Subcutaneous abdominal adipose tissue (tissue), 5 donors: ENCODE measurements around the gene ISOC2.

Experiments
- H3K27ac ChIP-seq: one replicate; pipeline ENCODE4 v1.7.0; 2013; ENCODE audit warnings: low read depth, mild to moderate bottlenecking, inconsistent platforms, low read length, moderate library complexity
- H3K27me3 ChIP-seq, 5 donors: one replicate each; pipeline ENCODE4 v1.7.0; 2013; ENCODE audit warnings: low read length in 5 of 5, inconsistent platforms in 1 of 5; ENCODE audit not compliant: control insufficient read depth in 5 of 5, insufficient read depth in 4 of 5
- H3K36me3 ChIP-seq, 5 donors: one replicate each; pipeline ENCODE4 v1.7.0; 2013; ENCODE audit warnings: low read length in 5 of 5; ENCODE audit not compliant: control insufficient read depth in 5 of 5, insufficient read depth in 5 of 5
- H3K4me1 ChIP-seq, 5 donors: one replicate each; pipeline ENCODE4 v1.7.0; 2013; ENCODE audit warnings: low read length in 5 of 5, mild to moderate bottlenecking in 3 of 5, moderate library complexity in 1 of 5; ENCODE audit not compliant: control insufficient read depth in 5 of 5, insufficient read depth in 5 of 5
- H3K4me3 ChIP-seq, 5 donors: one replicate each; pipeline ENCODE4 v1.7.0; 2013; ENCODE audit warnings: low read length in 5 of 5, low read depth in 1 of 5
- H3K9ac ChIP-seq, 5 donors: one replicate each; pipeline ENCODE4 v1.7.0; 2013; ENCODE audit warnings: low read length in 5 of 5, mild to moderate bottlenecking in 4 of 5, moderate library complexity in 3 of 5
- H3K9me3 ChIP-seq, 5 donors: one replicate each; pipeline ENCODE4 v1.7.0; 2013; ENCODE audit warnings: low read length in 5 of 5; ENCODE audit not compliant: control insufficient read depth in 5 of 5
- donor health status: healthy.
- donor health status: healthy.
- donor health status: healthy.
- donor health status: healthy.
- donor health status: healthy.

The ISOC2 gene

DNA sequence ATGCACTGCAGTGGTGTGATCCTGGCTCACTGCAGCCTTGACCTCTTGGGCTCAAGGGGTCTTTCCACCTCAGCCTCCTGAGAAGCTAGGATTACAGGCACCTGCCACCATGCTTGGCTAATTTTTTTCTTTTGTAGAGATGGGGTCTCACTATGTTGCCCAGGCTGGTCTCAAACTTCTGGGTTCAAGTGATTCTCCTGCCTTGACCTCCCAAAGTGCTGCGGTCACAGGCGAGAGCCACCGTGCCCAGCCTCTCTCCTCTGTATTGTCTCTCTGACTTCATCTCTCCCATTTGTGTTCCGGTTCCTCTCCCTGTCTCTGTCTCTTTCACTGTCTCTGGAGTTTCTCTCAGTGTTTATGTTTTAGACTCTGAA, 4.8 kb upstream of the ISOC2 start:
- H3K27me3 ChIP-seq, result no peaks in the 10 kb centered on the region
- no peak overlapping the region for H3K27ac ChIP-seq
- no peak overlapping the region for H3K4me3 ChIP-seq

DNA sequence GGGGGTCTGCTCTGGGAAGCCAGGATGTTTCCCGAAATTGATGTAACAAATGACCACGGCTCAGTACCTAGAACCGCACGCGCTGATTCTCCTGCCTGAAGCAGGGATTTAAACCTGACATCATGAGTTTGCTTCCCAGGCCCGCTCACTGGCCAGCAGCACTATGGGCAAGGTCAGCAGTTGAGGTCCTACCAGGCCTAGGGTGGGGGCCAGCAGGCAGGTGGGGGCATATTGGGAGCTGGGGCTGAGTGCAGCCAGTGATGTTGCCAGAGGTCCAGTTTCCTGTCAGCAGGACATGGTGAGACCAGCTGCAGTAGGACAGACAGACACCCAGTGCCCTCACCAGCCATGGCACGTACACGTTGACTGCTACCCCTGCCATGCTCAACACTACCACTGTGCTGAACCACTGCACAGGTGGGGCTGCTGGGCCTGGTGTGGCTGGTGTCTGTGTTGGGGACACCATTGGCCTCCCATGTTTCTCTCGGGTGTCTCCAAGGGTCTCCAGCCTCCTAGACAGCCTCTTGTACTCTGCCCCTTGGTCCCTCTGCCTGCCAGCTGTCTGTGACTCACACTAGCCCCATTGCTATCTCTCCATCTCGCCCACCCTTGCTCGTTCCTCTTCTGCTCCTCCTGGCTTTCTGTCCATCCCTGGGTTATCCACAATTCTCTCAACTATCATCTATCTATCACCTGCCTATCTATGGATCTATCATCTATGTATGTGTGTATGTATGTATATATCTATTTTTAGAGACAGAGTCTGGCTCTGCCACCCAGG, 4.2 kb upstream of the ISOC2 start:
- Histone ChIP-seq H3K27ac (no peak overlapping the region), H3K9ac (no peak overlapping the region)

More for the DNA sequence above, 4.8 kb upstream of the ISOC2 start:
- Histone ChIP-seq H3K36me3 (no peaks in the 10 kb centered on the region), H3K9me3 (no peaks in the 10 kb centered on the region), H3K9ac (no peak overlapping the region), H3K4me1 (peaks cover 3 to 20% (median 18%) of the 10 kb centered on the region in 5 donors)

GRCh38 chr19:55464662-55465054, 3.2 kb upstream of the ISOC2 start, which contains the start of gene C19orf85:
TSS of gene C19orf85 (minus strand) at chr19:55464751. CDS start at chr19:55464554, 197 bp downstream.
- H3K4me3 ChIP-seq, result no peak within 1 kb of the TSS

More for the DNA sequence above, 4.2 kb upstream of the ISOC2 start:
- H3K9me3 ChIP-seq, result no peaks in the 10 kb centered on the region
- H3K4me3 ChIP-seq, result no peak overlapping the region
- no peaks in the 10 kb centered on the region for H3K36me3 ChIP-seq
- peaks cover 3 to 25% (median 24%) of the 10 kb centered on the region in 5 donors for H3K4me1 ChIP-seq
- no peaks in the 10 kb centered on the region for H3K27me3 ChIP-seq

GRCh38 chr19:55464039-55464661, 2.7 kb upstream of the ISOC2 start:
- Histone ChIP-seq H3K9ac (no peak overlapping the region), H3K36me3 (no peaks in the 10 kb centered on the region), H3K9me3 (no peaks in the 10 kb centered on the region), H3K4me1 (peaks cover 3 to 39% (median 36%) of the 10 kb centered on the region in 5 donors), H3K27me3 (no peaks in the 10 kb centered on the region), H3K4me3 (no peak overlapping the region), H3K27ac (no peak overlapping the region)

More at GRCh38 chr19:55464662-55465054, 3.2 kb upstream of the ISOC2 start, which contains the start of gene C19orf85:
- H3K9ac ChIP-seq, result no peak within 1 kb of the TSS
- no peaks in the 10 kb centered on the region for H3K36me3 ChIP-seq
- H3K27ac ChIP-seq, result no peak within 1 kb of the TSS
- peaks cover 3 to 35% (median 34%) of the 10 kb centered on the region in 5 donors for H3K4me1 ChIP-seq
- no peaks in the 10 kb centered on the region for H3K9me3 ChIP-seq
- H3K27me3 ChIP-seq, result no peaks in the 10 kb centered on the region

- H3K9ac ChIP-seq, result no peak overlapping the region
- H3K4me3 ChIP-seq, result no peak overlapping the region
- H3K36me3 ChIP-seq, result no peaks in the 10 kb centered on the region
- peaks cover 3 to 39% (median 36%) of the 10 kb centered on the region in 5 donors for H3K4me1 ChIP-seq
- no peak overlapping the region for H3K27ac ChIP-seq
- no peaks in the 10 kb centered on the region for H3K27me3 ChIP-seq
- H3K9me3 ChIP-seq, result no peaks in the 10 kb centered on the region
Measured at GRCh38 chr19:55463583-55464031, 2.2 kb upstream of the ISOC2 start.

DNA sequence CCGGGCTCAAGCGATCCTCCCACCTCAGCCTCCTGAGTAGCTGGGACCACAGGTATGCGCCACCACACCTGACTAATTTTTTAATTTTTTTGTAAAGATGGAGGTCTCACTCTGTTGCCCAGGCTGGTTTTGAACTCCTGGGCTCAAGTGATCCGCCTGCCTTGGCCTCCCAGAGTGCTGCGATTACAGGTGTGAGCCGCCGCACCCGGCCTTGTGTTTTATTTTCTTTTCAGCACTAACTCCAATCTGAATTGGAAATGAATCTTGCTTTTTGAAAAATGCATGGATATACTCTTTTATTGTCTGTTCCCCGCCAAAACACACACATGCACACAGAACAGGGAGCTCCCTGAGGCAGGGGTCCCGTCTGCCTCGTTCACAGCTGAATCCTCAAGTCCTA, 1.3 kb upstream of the ISOC2 start:
- H3K4me1 ChIP-seq, result peaks cover 3 to 34% (median 32%) of the 10 kb centered on the region in 5 donors
- H3K27me3 ChIP-seq, result no peaks in the 10 kb centered on the region

DNA sequence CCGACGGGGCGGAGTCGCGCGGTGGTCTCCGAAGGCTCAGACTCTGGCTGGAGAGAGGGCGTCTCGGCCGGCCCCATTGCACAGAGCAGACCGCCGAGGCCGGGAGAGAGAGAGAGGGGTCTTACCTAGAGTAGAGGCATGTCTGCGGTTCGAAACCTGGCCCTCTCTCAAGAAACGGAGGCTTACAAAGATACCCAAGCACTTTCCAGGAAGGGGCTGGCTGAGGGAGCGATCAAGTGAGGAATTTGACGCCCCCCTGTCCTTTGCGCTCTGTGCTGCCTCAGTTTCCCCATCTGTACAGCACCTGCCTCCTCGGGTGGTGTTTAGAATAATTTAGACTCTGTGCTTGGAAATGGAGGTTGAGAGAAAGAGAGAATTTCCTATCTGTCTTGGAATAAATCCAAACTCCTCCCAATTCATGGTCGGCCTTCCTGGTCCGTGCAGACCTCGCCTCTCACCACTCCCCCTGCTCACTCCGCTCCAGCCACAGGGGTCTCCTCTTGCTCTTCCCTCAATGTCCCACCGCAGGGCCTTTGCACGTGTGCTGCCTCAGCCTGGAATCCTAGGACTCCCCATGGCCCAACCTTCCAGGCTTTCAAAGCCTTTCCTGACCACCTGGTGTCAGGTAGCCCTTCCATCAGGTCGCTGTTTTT, 658 bp upstream of the ISOC2 start:
- H3K4me1 ChIP-seq, result peaks cover 3 to 29% (median 27%) of the 10 kb centered on the region in 5 donors
- H3K27me3 ChIP-seq, result no peaks in the 10 kb centered on the region
- H3K36me3 ChIP-seq, result no peaks in the 10 kb centered on the region
- H3K9ac ChIP-seq, result peak overlapping the region in 4 of 5 donors; percentile 70 to 87 (median 77)
- H3K9me3 ChIP-seq, result no peaks in the 10 kb centered on the region
- peak overlapping the region; percentile 78 to 96 (median 89) for H3K4me3 ChIP-seq
- peak overlapping the region; percentile 74 for H3K27ac ChIP-seq

More for the DNA sequence above, 1.3 kb upstream of the ISOC2 start:
- Histone ChIP-seq H3K36me3 (no peaks in the 10 kb centered on the region), H3K4me3 (peak overlapping the region in 1 of 5 donors; percentile 96), H3K27ac (no peak overlapping the region), H3K9me3 (no peaks in the 10 kb centered on the region), H3K9ac (no peak overlapping the region)

GRCh38 chr19:55460670-55461258, 678 bp downstream of the ISOC2 start:
- Histone ChIP-seq H3K9ac (peak overlapping the region in 4 of 5 donors; percentile 60 to 89 (median 84)), H3K4me1 (peaks cover 3 to 29% (median 27%) of the 10 kb centered on the region in 5 donors), H3K9me3 (no peaks in the 10 kb centered on the region), H3K36me3 (peaks cover 0 to 9% (median 4%) of the 10 kb centered on the region in 5 donors), H3K27ac (peak overlapping the region; percentile 90), H3K27me3 (no peaks in the 10 kb centered on the region), H3K4me3 (peak overlapping the region; percentile 61 to 90 (median 83))

DNA sequence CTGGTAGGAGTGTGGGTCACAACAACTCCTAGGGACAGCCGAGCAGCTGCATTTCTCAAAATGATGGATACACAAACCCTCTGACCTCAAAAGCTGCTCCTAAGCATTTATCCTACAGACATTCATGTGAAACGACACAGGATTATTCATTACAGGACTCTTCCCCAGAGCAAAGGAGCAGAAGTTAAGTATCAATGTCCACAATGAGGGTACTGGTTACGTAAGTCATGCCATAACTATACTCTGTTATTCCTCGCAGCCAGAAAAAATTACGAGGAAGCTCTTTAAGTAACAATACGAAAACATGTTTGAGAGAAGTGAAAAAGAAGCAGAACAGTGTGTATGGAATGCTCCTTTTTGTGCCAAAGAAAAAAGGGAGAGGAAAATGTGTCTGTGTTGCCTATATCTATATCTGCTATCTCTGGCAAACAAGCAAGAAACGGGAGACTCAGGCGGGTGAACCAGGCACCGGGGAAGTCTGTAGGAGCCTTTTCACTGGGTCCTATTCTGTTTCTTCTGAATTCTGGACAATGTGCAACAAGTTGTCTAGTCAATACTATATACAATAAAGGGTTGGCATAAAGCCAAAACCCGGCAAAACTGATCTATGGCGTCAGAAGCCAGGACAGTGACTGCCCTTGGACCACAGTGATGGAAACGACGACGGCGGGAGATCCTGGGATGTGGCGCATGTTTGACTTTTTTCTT, 1.3 kb downstream of the ISOC2 start:
- Histone ChIP-seq H3K9ac (peak overlapping the region in 1 of 5 donors; percentile 52), H3K4me3 (peak overlapping the region; percentile 35 to 90 (median 83))

More for the DNA sequence above, 1.3 kb downstream of the ISOC2 start:
- Histone ChIP-seq H3K27ac (peak overlapping the region; percentile 27), H3K9me3 (no peaks in the 10 kb centered on the region), H3K4me1 (peaks cover 3 to 29% (median 27%) of the 10 kb centered on the region in 5 donors), H3K27me3 (no peaks in the 10 kb centered on the region), H3K36me3 (peaks cover 0 to 15% (median 4%) of the 10 kb centered on the region in 5 donors)
